ENCODE measurements around the gene TRAPPC8.

- TF ChIP-seq, protein P1, sequence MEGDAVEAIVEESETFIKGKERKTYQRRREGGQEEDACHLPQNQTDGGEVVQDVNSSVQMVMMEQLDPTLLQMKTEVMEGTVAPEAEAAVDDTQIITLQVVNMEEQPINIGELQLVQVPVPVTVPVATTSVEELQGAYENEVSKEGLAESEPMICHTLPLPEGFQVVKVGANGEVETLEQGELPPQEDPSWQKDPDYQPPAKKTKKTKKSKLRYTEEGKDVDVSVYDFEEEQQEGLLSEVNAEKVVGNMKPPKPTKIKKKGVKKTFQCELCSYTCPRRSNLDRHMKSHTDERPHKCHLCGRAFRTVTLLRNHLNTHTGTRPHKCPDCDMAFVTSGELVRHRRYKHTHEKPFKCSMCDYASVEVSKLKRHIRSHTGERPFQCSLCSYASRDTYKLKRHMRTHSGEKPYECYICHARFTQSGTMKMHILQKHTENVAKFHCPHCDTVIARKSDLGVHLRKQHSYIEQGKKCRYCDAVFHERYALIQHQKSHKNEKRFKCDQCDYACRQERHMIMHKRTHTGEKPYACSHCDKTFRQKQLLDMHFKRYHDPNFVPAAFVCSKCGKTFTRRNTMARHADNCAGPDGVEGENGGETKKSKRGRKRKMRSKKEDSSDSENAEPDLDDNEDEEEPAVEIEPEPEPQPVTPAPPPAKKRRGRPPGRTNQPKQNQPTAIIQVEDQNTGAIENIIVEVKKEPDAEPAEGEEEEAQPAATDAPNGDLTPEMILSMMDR (conservative IDR thresholded peaks at IDR 0.05; ENCODE audit: low read length) = no peak
- no peak for TF ChIP-seq EZH2phosphoT487 (IDR thresholded peaks at IDR 0.05; ENCODE audit: borderline replicate concordance, low read depth, low read length)
These were observed 51.4 kb downstream of the TRAPPC8 start for GRCh38 chr18:31891566-31891965.
